ENCODE measurements around the gene RAB38. TPM values are rescaled to one million over a fixed set of nuclear protein-coding genes. Genes with fewer than 3 reads are reported as not detected.

RAB38 gene
- total RNA-seq, 4 donors from 2014 or later = 1.3 to 56.8 (median 7.2) TPM; not detected in 1

GRCh38 chr11:88181776-88182175, 6.5 kb upstream of the RAB38 start:
- H3K27ac ChIP-seq = no peak overlapping the region
- no peaks in the 10 kb centered on the region for H3K9me3 ChIP-seq
- no peak for TF ChIP-seq POLR2A (IDR thresholded peaks at IDR 0.05)
- TF ChIP-seq, protein P1, sequence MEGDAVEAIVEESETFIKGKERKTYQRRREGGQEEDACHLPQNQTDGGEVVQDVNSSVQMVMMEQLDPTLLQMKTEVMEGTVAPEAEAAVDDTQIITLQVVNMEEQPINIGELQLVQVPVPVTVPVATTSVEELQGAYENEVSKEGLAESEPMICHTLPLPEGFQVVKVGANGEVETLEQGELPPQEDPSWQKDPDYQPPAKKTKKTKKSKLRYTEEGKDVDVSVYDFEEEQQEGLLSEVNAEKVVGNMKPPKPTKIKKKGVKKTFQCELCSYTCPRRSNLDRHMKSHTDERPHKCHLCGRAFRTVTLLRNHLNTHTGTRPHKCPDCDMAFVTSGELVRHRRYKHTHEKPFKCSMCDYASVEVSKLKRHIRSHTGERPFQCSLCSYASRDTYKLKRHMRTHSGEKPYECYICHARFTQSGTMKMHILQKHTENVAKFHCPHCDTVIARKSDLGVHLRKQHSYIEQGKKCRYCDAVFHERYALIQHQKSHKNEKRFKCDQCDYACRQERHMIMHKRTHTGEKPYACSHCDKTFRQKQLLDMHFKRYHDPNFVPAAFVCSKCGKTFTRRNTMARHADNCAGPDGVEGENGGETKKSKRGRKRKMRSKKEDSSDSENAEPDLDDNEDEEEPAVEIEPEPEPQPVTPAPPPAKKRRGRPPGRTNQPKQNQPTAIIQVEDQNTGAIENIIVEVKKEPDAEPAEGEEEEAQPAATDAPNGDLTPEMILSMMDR (IDR thresholded peaks at IDR 0.05) = no peak
- intact Hi-C loops (cut with DNase I; ENCODE audit: low total_unique reads) = no loop called here
- no peaks in the 10 kb centered on the region for H3K36me3 ChIP-seq
- no peaks in the 10 kb centered on the region for H3K4me1 ChIP-seq
- no peak for DNase-seq
- no peak overlapping the region for H3K4me3 ChIP-seq
- no peaks in the 10 kb centered on the region for H3K27me3 ChIP-seq

DNA sequence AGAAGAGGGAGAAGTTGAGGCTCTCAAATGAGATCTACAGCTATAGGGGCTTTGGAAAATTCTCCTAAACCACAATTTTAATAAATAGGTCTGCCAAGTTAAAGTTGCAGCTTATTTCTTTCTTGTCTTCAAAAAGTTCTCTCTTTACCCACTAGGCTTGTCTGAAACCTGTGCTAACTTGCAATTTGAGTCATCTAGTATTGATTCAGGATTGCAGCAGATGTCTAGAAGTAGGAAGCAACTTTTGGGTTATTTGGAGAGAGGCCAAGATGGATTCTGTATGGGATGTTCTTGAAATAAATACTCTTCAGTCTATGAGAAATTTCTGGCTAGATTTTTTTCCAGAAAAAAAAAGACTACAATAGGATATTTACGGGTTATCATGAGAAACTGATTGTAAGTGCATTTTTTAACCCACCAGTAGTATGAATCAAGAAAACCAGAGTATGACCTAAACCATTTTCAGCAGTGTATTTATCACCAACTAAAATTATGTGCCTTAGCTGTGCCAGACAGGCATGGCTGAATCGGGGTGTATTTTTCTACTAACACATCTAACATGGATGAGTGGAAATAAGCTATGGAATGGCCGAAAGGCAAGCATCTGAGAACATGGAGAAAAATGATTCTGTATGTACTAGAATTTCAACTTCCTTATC, 4.9 kb upstream of the RAB38 start:
- intact Hi-C loops (cut with DNase I; ENCODE audit: low total_unique reads) = no loop called here
- no peak overlapping the region for H3K27ac ChIP-seq
- H3K27me3 ChIP-seq = no peaks in the 10 kb centered on the region
- H3K36me3 ChIP-seq = no peaks in the 10 kb centered on the region
- no peak for TF ChIP-seq POLR2A (IDR thresholded peaks at IDR 0.05)
- TF ChIP-seq, protein P1 (IDR thresholded peaks at IDR 0.05) = no peak
- no peak overlapping the region for H3K4me3 ChIP-seq
- no peaks in the 10 kb centered on the region for H3K4me1 ChIP-seq
- no peaks in the 10 kb centered on the region for H3K9me3 ChIP-seq
- no peak for DNase-seq

- Histone ChIP-seq H3K9me3 (no peaks in the 10 kb centered on the region), H3K27me3 (no peaks in the 10 kb centered on the region), H3K4me3 (no peak overlapping the region), H3K4me1 (no peaks in the 10 kb centered on the region), H3K27ac (peak overlapping the region in 1 of 2 donors; percentile 53), H3K36me3 (no peaks in the 10 kb centered on the region)
- TF ChIP-seq, protein P1 (IDR thresholded peaks at IDR 0.05) = no peak
- TF ChIP-seq POLR2A (IDR thresholded peaks at IDR 0.05) = no peak
- DNase-seq = no peak
- intact Hi-C loops (cut with DNase I; ENCODE audit: low total_unique reads) = no loop called here
Observed at GRCh38 chr11:88179141-88179540, 3.9 kb upstream of the RAB38 start.

- intact Hi-C loops (cut with DNase I; ENCODE audit: low total_unique reads) = no loop called here
- H3K4me1 ChIP-seq = no peaks in the 10 kb centered on the region
- DNase-seq = peak; percentile 27 to 33
- H3K4me3 ChIP-seq = no peak overlapping the region
- peak overlapping the region; percentile 51 to 56 for H3K27ac ChIP-seq
- TF ChIP-seq, protein P1 (IDR thresholded peaks at IDR 0.05) = no peak
- TF ChIP-seq POLR2A (IDR thresholded peaks at IDR 0.05) = no peak
- H3K9me3 ChIP-seq = no peaks in the 10 kb centered on the region
- H3K27me3 ChIP-seq = no peaks in the 10 kb centered on the region
- no peaks in the 10 kb centered on the region for H3K36me3 ChIP-seq
Observed at GRCh38 chr11:88178191-88178590, 2.9 kb upstream of the RAB38 start.

GRCh38 chr11:88175569-88176075, 379 bp upstream of the RAB38 start:
- intact Hi-C loops (cut with DNase I; ENCODE audit: low total_unique reads) = no loop called here
- peak overlapping the region; percentile 59 to 72 for H3K27ac ChIP-seq
- H3K27me3 ChIP-seq = no peaks in the 10 kb centered on the region
- TF ChIP-seq, protein P1 (IDR thresholded peaks at IDR 0.05) = no peak
- no peak for TF ChIP-seq POLR2A (IDR thresholded peaks at IDR 0.05)
- H3K36me3 ChIP-seq = no peaks in the 10 kb centered on the region
- H3K4me3 ChIP-seq = peak overlapping the region; percentile 49 to 56
- no peaks in the 10 kb centered on the region for H3K9me3 ChIP-seq
- no peak for DNase-seq
- no peaks in the 10 kb centered on the region for H3K4me1 ChIP-seq

All from uterus (tissue), 4 donors.